Activated CD8-positive, alpha-beta memory T cell treated with anti-CD3 and anti-CD28 coated beads for 36 hours (primary cell): ENCODE results near the gene SPATA1. TPM values are rescaled to one million over a fixed set of nuclear protein-coding genes. Genes with fewer than 3 reads are reported as not detected.
"Not testable (repeated sequence)": the region's sequence is repeated elsewhere in the genome, so short reads cannot be mapped to it uniquely, and the experiment has no call there.

Experiments
- CTCF ChIA-PET: fragments of 350-600 bp; sonication (Branson Sonifier 250); formaldehyde crosslinking; loops from one replicate; lab custom pipeline; 2021; ENCODE audit warnings: antibody characterized with exemption; lab: Charles Lee
- POLR2A ChIA-PET: fragments of 350-600 bp; sonication (Branson Sonifier 250); formaldehyde crosslinking; loops from one replicate; lab custom pipeline; 2021; ENCODE audit warnings: antibody characterized with exemption; lab: Charles Lee
- total RNA-seq, 2 experiments: library from RNA; stranded (reverse); gene quantifications; one replicate each; pipeline ENCODE4 v1.2.3, GENCODE V29; 2021

Gene SPATA1
- total RNA-seq, 2 experiments from 2014 or later, result 0.71 to 0.95 TPM

GRCh38 chr1:84505493-84506001 is 639 bp upstream of the SPATA1 start:
- CTCF ChIA-PET, result interaction anchor here (0.5 to 1.9 kb wide), 7 partner anchors 63 to 751 kb away, joined by 3 to 11 read pairs (median 4); partner anchors contain the start of gene CTBS
- POLR2A ChIA-PET, result interaction anchor here (0.5 to 3.9 kb wide), 7 partner anchors 8 to 203 kb away, joined by 3 to 39 read pairs (median 6); partner anchors contain the start of gene CTBS

- ChIA-PET POLR2A (interaction anchor here (0.6 to 3.9 kb wide), 8 partner anchors 9 to 769 kb away, joined by 3 to 39 read pairs (median 6); partner anchors contain the start of genes BCL10 and CTBS), CTCF (interaction anchor here (0.9 to 1.9 kb wide), 4 partner anchors 26 to 114 kb away, joined by 3 to 11 read pairs (median 5); partner anchors contain the start of gene CTBS)
These were observed 705 bp downstream of the SPATA1 start for GRCh38 chr1:84506729-84507453.

GRCh38 chr1:84507887-84508286 is 1.7 kb downstream of the SPATA1 start:
- POLR2A ChIA-PET, result interaction anchor here (0.6 kb wide), 1 partner anchor 85 kb away, joined by 3 read pairs; no protein-coding TSS in a partner anchor
- CTCF ChIA-PET, result not testable (repeated sequence)

- ChIA-PET CTCF (no interaction called here), POLR2A (no interaction called here)
These were observed 2.3 kb downstream of the SPATA1 start for GRCh38 chr1:84508510-84508909.

GRCh38 chr1:84509029-84509428 is 2.8 kb downstream of the SPATA1 start:
- ChIA-PET CTCF (no interaction called here), POLR2A (no interaction called here)

- CTCF ChIA-PET, result no interaction called here
- POLR2A ChIA-PET, result no interaction called here
These were observed 4.0 kb downstream of the SPATA1 start for GRCh38 chr1:84510165-84510564.

- POLR2A ChIA-PET, result no interaction called here
- CTCF ChIA-PET, result no interaction called here
These were observed 4.5 kb downstream of the SPATA1 start for GRCh38 chr1:84510668-84511067.

- ChIA-PET POLR2A (no interaction called here), CTCF (no interaction called here)
These were observed 18.4 kb downstream of the SPATA1 start for GRCh38 chr1:84524590-84524989.

GRCh38 chr1:84525779-84526178 is 19.6 kb downstream of the SPATA1 start:
- ChIA-PET POLR2A (no interaction called here), CTCF (no interaction called here)

GRCh38 chr1:84538599-84538998 is 32.4 kb downstream of the SPATA1 start:
- ChIA-PET CTCF (no interaction called here), POLR2A (no interaction called here)

- ChIA-PET POLR2A (no interaction called here), CTCF (no interaction called here)
These were observed 33.8 kb downstream of the SPATA1 start for GRCh38 chr1:84539972-84540371.

- ChIA-PET CTCF (no interaction called here), POLR2A (no interaction called here)
These were observed 34.6 kb downstream of the SPATA1 start for GRCh38 chr1:84540759-84541158.

GRCh38 chr1:84541679-84542078 is 35.5 kb downstream of the SPATA1 start:
- CTCF ChIA-PET, result no interaction called here
- POLR2A ChIA-PET, result no interaction called here

GRCh38 chr1:84550826-84551225 is 44.6 kb downstream of the SPATA1 start:
- CTCF ChIA-PET, result interaction anchor here (0.8 kb wide), 1 partner anchor 69 kb away, joined by 3 read pairs; no protein-coding TSS in a partner anchor
- POLR2A ChIA-PET, result no interaction called here

- ChIA-PET POLR2A (no interaction called here), CTCF (interaction anchor here (0.5 kb wide), 1 partner anchor 10 kb away, joined by 3 read pairs; no protein-coding TSS in a partner anchor)
These were observed 63.0 kb downstream of the SPATA1 start for GRCh38 chr1:84569216-84569615.

- CTCF ChIA-PET, result no interaction called here
- POLR2A ChIA-PET, result no interaction called here
These were observed 64.4 kb downstream of the SPATA1 start for GRCh38 chr1:84570436-84571149.

GRCh38 chr1:84571150-84571535 is 65.0 kb downstream of the SPATA1 start:
- ChIA-PET CTCF (no interaction called here), POLR2A (no interaction called here)

GRCh38 chr1:84573481-84573966 is 67.3 kb downstream of the SPATA1 start:
- CTCF ChIA-PET, result interaction anchor here (1.2 to 2.4 kb wide), 6 partner anchors 22 to 180 kb away, joined by 3 to 11 read pairs (median 4); partner anchors contain the start of genes GNG5 and SPATA1
- POLR2A ChIA-PET, result interaction anchor here (0.6 to 2.9 kb wide), 11 partner anchors 12 to 430 kb away, joined by 3 to 39 read pairs (median 4); partner anchors contain the start of genes GNG5, PRKACB, RPF1 and SPATA1
